ENCODE data around the gene ATF2. TPM values are rescaled to one million over a fixed set of nuclear protein-coding genes. Genes with fewer than 3 reads are reported as not detected.

The ATF2 gene
- total and polyA plus RNA-seq, 9 of the 15 experiments (the other 6 are each of a cell fraction or from before 2014, with no cell fraction given) = 24.2 to 111 (median 45.9) TPM

GRCh38 chr2:175181104-175181876, 13.3 kb upstream of the ATF2 start, which contains the start of gene ATP5MC3 (continued):
- no peak for TF ChIP-seq PURB (CRISPR knock-in tag; IDR thresholded peaks at IDR 0.05; ENCODE audit: low read depth)
- TF ChIP-seq IRF1 (CRISPR knock-in tag; IDR thresholded peaks at IDR 0.05; ENCODE audit: borderline replicate concordance) = no peak
- TF ChIP-seq ZNF436 (CRISPR knock-in tag; IDR thresholded peaks at IDR 0.05) = no peak
- no peak for TF ChIP-seq TCF7L2 (IDR thresholded peaks at IDR 0.05; ENCODE audit: low read depth, low read length)
- no peak for TF ChIP-seq ZBTB8A (IDR thresholded peaks at IDR 0.05; ENCODE audit: partially characterized antibody)
- TF ChIP-seq SMARCB1 (IDR thresholded peaks at IDR 0.05; ENCODE audit: insufficient read length, low read depth) = no peak
- TF ChIP-seq TBL1XR1 (IDR thresholded peaks at IDR 0.05; ENCODE audit: low read length in 2 of 2) = peak in 1 of 2 experiments; percentile 66; a peak in 1 of 4 replicates
- TF ChIP-seq ZNF23 (CRISPR knock-in tag; IDR thresholded peaks at IDR 0.05) = no peak
- no peak for TF ChIP-seq U2AF1 (optimal IDR thresholded peaks at IDR 0.05; ENCODE audit: low read depth, low read length)
- TF ChIP-seq CLOCK (CRISPR knock-in tag; IDR thresholded peaks at IDR 0.05; ENCODE audit: borderline replicate concordance) = no peak
- no peak for TF ChIP-seq KHSRP (IDR thresholded peaks at IDR 0.05)
- TF ChIP-seq BRCA1 (IDR thresholded peaks at IDR 0.05) = no peak
- no peak for TF ChIP-seq BRCA1 (CRISPR knock-in tag; IDR thresholded peaks at IDR 0.05)
- 0 out of 4 replicates have a peak, but pooled peaks of 1 of the 2 experiments have one; percentile 28 for TF ChIP-seq SIX5 (IDR thresholded peaks at IDR 0.05; ENCODE audit: borderline replicate concordance in 1 of 2, insufficient read depth in 1 of 2, low read depth in 1 of 2, low read length in 2 of 2)
- no peak for TF ChIP-seq IFI16 (CRISPR knock-in tag; IDR thresholded peaks at IDR 0.05)
- TF ChIP-seq EGR1 (conservative IDR thresholded peaks at IDR 0.05) = 0 out of 2 replicates have a peak, but pooled peaks have one; percentile 21
- TF ChIP-seq RBM34 (IDR thresholded peaks at IDR 0.05; ENCODE audit: borderline replicate concordance, insufficient read depth, low read length) = no peak
- TF ChIP-seq BCLAF1 (IDR thresholded peaks at IDR 0.05; ENCODE audit: borderline replicate concordance in 1 of 2, control insufficient read depth in 1 of 2, low read depth in 2 of 2, low read length in 1 of 2) = 0 out of 4 replicates have a peak, but pooled peaks of 1 of the 2 experiments have one; percentile 53
- no peak; the same call in 1 of the 2 replicates for TF ChIP-seq HLTF (IDR thresholded peaks at IDR 0.05)
- TF ChIP-seq SMAD2 (IDR thresholded peaks at IDR 0.05; ENCODE audit: low read depth, low read length) = no peak
- TF ChIP-seq MYNN (IDR thresholded peaks at IDR 0.05) = peak; percentile 89
- TF ChIP-seq MYNN (CRISPR knock-in tag; IDR thresholded peaks at IDR 0.05) = no peak
- peak; percentile 80 for TF ChIP-seq POLR2H (tag; IDR thresholded peaks at IDR 0.05; ENCODE audit: low read depth)
